Anterior cingulate cortex (tissue), 58 donors: ENCODE data around the gene BIN2.
"Not testable (repeated sequence)": the region's sequence is repeated elsewhere in the genome, so short reads cannot be mapped to it uniquely, and the experiment has no call there.

ENCODE experiments used
- DNase-seq, 58 donors: peaks; one replicate each; lab custom pipeline; 2025; lab: John Stamatoyannopoulos, UW

BIN2 gene

GRCh38 chr12:51318846-51319599 is 5.0 kb downstream of the BIN2 start:
- no peak for DNase-seq

- not testable (repeated sequence) for DNase-seq
Measured at GRCh38 chr12:51318057-51318806, 5.7 kb downstream of the BIN2 start.

GRCh38 chr12:51311389-51311788 is 12.6 kb downstream of the BIN2 start:
- DNase-seq, result no peak

GRCh38 chr12:51307655-51308593 is 16.1 kb downstream of the BIN2 start:
- DNase-seq, result no peak

- no peak for DNase-seq
Measured at GRCh38 chr12:51306507-51306906, 17.5 kb downstream of the BIN2 start.

GRCh38 chr12:51300768-51301167 is 23.2 kb downstream of the BIN2 start:
- not testable (repeated sequence) for DNase-seq

- no peak for DNase-seq
Measured at GRCh38 chr12:51295651-51296050, 28.3 kb downstream of the BIN2 start.

GRCh38 chr12:51294097-51294496 is 29.9 kb downstream of the BIN2 start:
- not testable (repeated sequence) for DNase-seq

GRCh38 chr12:51293696-51294095 is 30.3 kb downstream of the BIN2 start:
- DNase-seq, result no peak

GRCh38 chr12:51291603-51292513 is 32.1 kb downstream of the BIN2 start:
- peak in 13 of 58 donors; percentile 3 to 13 (median 9) for DNase-seq

GRCh38 chr12:51285843-51286242 is 38.1 kb downstream of the BIN2 start:
- DNase-seq, result no peak

GRCh38 chr12:51281202-51281924 is 42.6 kb downstream of the BIN2 start:
- no peak for DNase-seq

GRCh38 chr12:51275088-51275487 is 48.9 kb downstream of the BIN2 start:
- no peak for DNase-seq

GRCh38 chr12:51272810-51273209 is 51.2 kb downstream of the BIN2 start:
- DNase-seq, result not testable (repeated sequence)

- DNase-seq, result no peak
Measured at GRCh38 chr12:51270951-51271518, 52.9 kb downstream of the BIN2 start.

- DNase-seq, result peak in 4 of 58 donors; percentile 5 to 12 (median 6)
Measured at GRCh38 chr12:51270067-51270950, 53.7 kb downstream of the BIN2 start, which contains the start of gene SMAGP. Gene SMAGP, minus strand, starts transcription at chr12:51270415. Its CDS starts 1,137 bp downstream, at chr12:51269278.
